Measurements from ENCODE around the gene TUBB3. TPM values are rescaled to one million over a fixed set of nuclear protein-coding genes. Genes with fewer than 3 reads are reported as not detected.

The TUBB3 gene
- total RNA-seq, 1 experiment from 2014 or later, result 52.1 TPM

- intact Hi-C loops (cut with micrococcal nuclease; ENCODE audit: unreplicated experiment), result no loop called here
- no TSS peak for BruUV-seq (replicated peaks)
- Mint-ChIP-seq H3K36me3 (ENCODE audit: insufficient read depth, unreplicated experiment) (peaks cover 75% of the 10 kb centered on the region), H3K4me1 (ENCODE audit: low read depth, unreplicated experiment) (no peaks in the 10 kb centered on the region), H3K27ac (ENCODE audit: unreplicated experiment) (no peak overlapping the region), H3K9me3 (ENCODE audit: low read depth, unreplicated experiment) (no peaks in the 10 kb centered on the region), H3K4me3 (ENCODE audit: low read depth, unreplicated experiment) (no peak overlapping the region), H3K27me3 (ENCODE audit: unreplicated experiment) (no peaks in the 10 kb centered on the region)
- no peak for DNase-seq
- CTCF ChIA-PET, result interaction anchor here (0.6 to 1.7 kb wide), 3 partner anchors 10 to 17 kb away, joined by 3 to 9 read pairs (median 4); no protein-coding TSS in a partner anchor
- TF ChIP-seq CTCF (IDR thresholded peaks at IDR 0.05; ENCODE audit: unreplicated experiment), result no peak
Measured at GRCh38 chr16:89907055-89907814, 15.9 kb upstream of the TUBB3 start.

GRCh38 chr16:89908236-89908635 lies 14.9 kb upstream of the TUBB3 start:
- TF ChIP-seq CTCF (IDR thresholded peaks at IDR 0.05; ENCODE audit: unreplicated experiment), result no peak

GRCh38 chr16:89909777-89910716 lies 13.1 kb upstream of the TUBB3 start:
- no peak overlapping the region for H3K4me3 Mint-ChIP-seq (ENCODE audit: low read depth, unreplicated experiment)
- no peaks in the 10 kb centered on the region for H3K27me3 Mint-ChIP-seq (ENCODE audit: unreplicated experiment)
- no peaks in the 10 kb centered on the region for H3K4me1 Mint-ChIP-seq (ENCODE audit: low read depth, unreplicated experiment)
- intact Hi-C loops (cut with micrococcal nuclease; ENCODE audit: unreplicated experiment), result no loop called here
- no TSS peak for BruUV-seq (replicated peaks)
- no peak overlapping the region for H3K27ac Mint-ChIP-seq (ENCODE audit: unreplicated experiment)
- CTCF ChIA-PET, result interaction anchor here (0.5 to 1.3 kb wide), 6 partner anchors 8 to 134 kb away, joined by 3 to 8 read pairs (median 4); partner anchors contain the start of gene TUBB3
- peaks cover 79% of the 10 kb centered on the region for H3K36me3 Mint-ChIP-seq (ENCODE audit: insufficient read depth, unreplicated experiment)
- TF ChIP-seq CTCF (IDR thresholded peaks at IDR 0.05; ENCODE audit: unreplicated experiment), result peak; percentile 94
- H3K9me3 Mint-ChIP-seq (ENCODE audit: low read depth, unreplicated experiment), result no peaks in the 10 kb centered on the region
- peak; percentile 78 for DNase-seq

More at GRCh38 chr16:89908236-89908635, 14.9 kb upstream of the TUBB3 start:
- Mint-ChIP-seq H3K27me3 (ENCODE audit: unreplicated experiment) (no peaks in the 10 kb centered on the region), H3K9me3 (ENCODE audit: low read depth, unreplicated experiment) (no peaks in the 10 kb centered on the region), H3K4me3 (ENCODE audit: low read depth, unreplicated experiment) (no peak overlapping the region), H3K4me1 (ENCODE audit: low read depth, unreplicated experiment) (no peaks in the 10 kb centered on the region), H3K36me3 (ENCODE audit: insufficient read depth, unreplicated experiment) (peaks cover 80% of the 10 kb centered on the region), H3K27ac (ENCODE audit: unreplicated experiment) (no peak overlapping the region)
- BruUV-seq (replicated peaks), result no TSS peak
- intact Hi-C loops (cut with micrococcal nuclease; ENCODE audit: unreplicated experiment), result no loop called here
- DNase-seq, result no peak
- CTCF ChIA-PET, result interaction anchor here (0.6 to 1.7 kb wide), 7 partner anchors 9 to 150 kb away, joined by 3 to 9 read pairs (median 3); partner anchors contain the start of gene TCF25

GRCh38 chr16:89910717-89911354 lies 12.3 kb upstream of the TUBB3 start:
- intact Hi-C loops (cut with micrococcal nuclease; ENCODE audit: unreplicated experiment), result no loop called here
- no peak for TF ChIP-seq CTCF (IDR thresholded peaks at IDR 0.05; ENCODE audit: unreplicated experiment)
- peaks cover 78% of the 10 kb centered on the region for H3K36me3 Mint-ChIP-seq (ENCODE audit: insufficient read depth, unreplicated experiment)
- no peak for DNase-seq
- no peaks in the 10 kb centered on the region for H3K4me1 Mint-ChIP-seq (ENCODE audit: low read depth, unreplicated experiment)
- H3K9me3 Mint-ChIP-seq (ENCODE audit: low read depth, unreplicated experiment), result no peaks in the 10 kb centered on the region
- CTCF ChIA-PET, result interaction anchor here (0.5 to 1.3 kb wide), 6 partner anchors 7 to 134 kb away, joined by 3 to 8 read pairs (median 4); partner anchors contain the start of gene TUBB3
- no peak overlapping the region for H3K27ac Mint-ChIP-seq (ENCODE audit: unreplicated experiment)
- BruUV-seq (replicated peaks), result no TSS peak
- no peak overlapping the region for H3K4me3 Mint-ChIP-seq (ENCODE audit: low read depth, unreplicated experiment)
- H3K27me3 Mint-ChIP-seq (ENCODE audit: unreplicated experiment), result no peaks in the 10 kb centered on the region
